Stimulated activated CD8-positive, alpha-beta memory T cell treated with anti-CD3 and anti-CD28 coated beads, Interleukin-15, amount 100 ng/mL, for 48 hours (primary cell): Measurements from ENCODE around the gene PLOD1.
"Not testable (repeated sequence)": the region's sequence is repeated elsewhere in the genome, so short reads cannot be mapped to it uniquely, and the experiment has no call there.

Experiments used
- DNase-seq, 2 donors: peaks; one replicate each; pipeline ENCODE4 v3.0.0-alpha.2; 2020; ENCODE audit warnings: low read depth in 2 of 2

Gene PLOD1

GRCh38 chr1:11938722-11939526, 4.4 kb downstream of the PLOD1 start:
- DNase-seq, result no peak

- DNase-seq, result not testable (repeated sequence)
These were observed 5.3 kb downstream of the PLOD1 start for GRCh38 chr1:11939794-11940193.

- DNase-seq, result no peak
These were observed 5.9 kb downstream of the PLOD1 start for GRCh38 chr1:11940260-11940921.

GRCh38 chr1:11942280-11942679, 7.8 kb downstream of the PLOD1 start:
- no peak for DNase-seq

- no peak for DNase-seq
These were observed 9.1 kb downstream of the PLOD1 start for GRCh38 chr1:11943619-11944018.

- no peak for DNase-seq
These were observed 9.9 kb downstream of the PLOD1 start for GRCh38 chr1:11944358-11944931.

- no peak for DNase-seq
These were observed 12.1 kb downstream of the PLOD1 start for GRCh38 chr1:11946647-11947046.

- DNase-seq, result no peak
These were observed 14.4 kb downstream of the PLOD1 start for GRCh38 chr1:11948822-11949458.

- no peak for DNase-seq
These were observed 17.4 kb downstream of the PLOD1 start for GRCh38 chr1:11951901-11952300.

- no peak for DNase-seq
These were observed 18.1 kb downstream of the PLOD1 start for GRCh38 chr1:11952455-11953109.

- DNase-seq, result no peak
These were observed 20.7 kb downstream of the PLOD1 start for GRCh38 chr1:11955221-11955620.

GRCh38 chr1:11957398-11957797, 22.9 kb downstream of the PLOD1 start:
- DNase-seq, result no peak

- no peak for DNase-seq
These were observed 23.4 kb downstream of the PLOD1 start for GRCh38 chr1:11957897-11958296.

- no peak for DNase-seq
These were observed 25.8 kb downstream of the PLOD1 start for GRCh38 chr1:11960276-11960675.

GRCh38 chr1:11960715-11961114, 26.2 kb downstream of the PLOD1 start:
- no peak for DNase-seq

- DNase-seq, result no peak
These were observed 26.7 kb downstream of the PLOD1 start for GRCh38 chr1:11961230-11961629.

- DNase-seq, result no peak
These were observed 29.1 kb downstream of the PLOD1 start for GRCh38 chr1:11963622-11964021.

- DNase-seq, result no peak
These were observed 30.1 kb downstream of the PLOD1 start for GRCh38 chr1:11964656-11965055.

- no peak for DNase-seq
These were observed 32.6 kb downstream of the PLOD1 start for GRCh38 chr1:11967028-11967547.

- no peak for DNase-seq
These were observed 36.1 kb downstream of the PLOD1 start for GRCh38 chr1:11970441-11971185.

- DNase-seq, result no peak
These were observed 43.1 kb downstream of the PLOD1 start for GRCh38 chr1:11977625-11978024.
